ENCODE results near the gene LRRC23. TPM values are rescaled to one million over a fixed set of nuclear protein-coding genes. Genes with fewer than 3 reads are reported as not detected.
"Not testable (repeated sequence)": the region's sequence is repeated elsewhere in the genome, so short reads cannot be mapped to it uniquely, and the experiment has no call there.

The LRRC23 gene
- total and polyA plus RNA-seq, 8 donors = 5.3 to 20.4 (median 9.0) TPM; not detected in 1

DNA sequence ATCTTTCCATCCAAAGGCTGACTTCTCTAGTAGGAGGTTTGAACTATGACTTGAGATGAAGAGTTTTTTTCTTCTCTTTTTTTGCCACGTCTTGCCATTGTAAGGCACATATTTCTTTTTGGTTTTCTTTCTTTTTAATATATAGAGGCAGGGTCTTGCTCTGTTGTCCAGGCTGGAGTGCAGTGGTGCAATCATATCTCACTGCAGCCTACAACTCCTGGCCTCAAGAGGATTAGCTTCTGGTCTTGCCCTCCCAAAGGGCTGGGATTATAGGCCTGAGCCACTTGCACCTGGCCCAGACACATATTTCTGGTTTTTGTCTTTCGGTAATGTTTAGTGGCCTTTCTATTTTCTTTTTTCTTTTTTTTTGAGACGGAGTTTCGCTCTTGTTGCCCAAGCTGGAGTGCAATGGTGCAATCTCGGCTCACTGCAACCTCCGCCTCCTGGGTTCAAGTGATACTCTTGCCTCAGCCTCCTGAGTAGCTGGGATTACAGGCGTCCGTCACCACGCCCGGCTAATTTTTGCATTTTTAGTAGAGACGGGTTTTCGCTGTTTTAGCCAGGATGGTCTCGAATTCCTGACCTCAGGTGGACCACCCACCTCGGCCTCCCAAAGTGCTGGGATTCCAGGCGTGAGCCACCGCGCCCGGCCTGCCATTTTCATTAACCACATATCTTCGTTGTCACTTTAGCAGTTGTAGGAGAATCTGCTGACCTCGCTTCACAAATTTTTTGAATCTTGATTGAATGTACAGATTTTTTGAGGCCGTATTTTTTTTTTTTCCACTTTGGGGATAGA is 14.6 kb upstream of the LRRC23 start:
- H3K27me3 ChIP-seq; DNase-seq; H3K36me3 ChIP-seq; H3K9me3 ChIP-seq; intact Hi-C loops (cut with DNase I; ENCODE audit: low total_unique reads): not testable (repeated sequence)
- 93 to 96% (median 94%) methylated on average over 21 of the region's 21 CpGs for WGBS, 5 donors
- Histone ChIP-seq H3K4me3 (peak overlapping the region in 1 of 4 donors; percentile 38), H3K4me1 (peaks cover 5 to 22% (median 12%) of the 10 kb centered on the region in 4 donors), H3K27ac (peak overlapping the region; percentile 15 to 95 (median 90))

DNA sequence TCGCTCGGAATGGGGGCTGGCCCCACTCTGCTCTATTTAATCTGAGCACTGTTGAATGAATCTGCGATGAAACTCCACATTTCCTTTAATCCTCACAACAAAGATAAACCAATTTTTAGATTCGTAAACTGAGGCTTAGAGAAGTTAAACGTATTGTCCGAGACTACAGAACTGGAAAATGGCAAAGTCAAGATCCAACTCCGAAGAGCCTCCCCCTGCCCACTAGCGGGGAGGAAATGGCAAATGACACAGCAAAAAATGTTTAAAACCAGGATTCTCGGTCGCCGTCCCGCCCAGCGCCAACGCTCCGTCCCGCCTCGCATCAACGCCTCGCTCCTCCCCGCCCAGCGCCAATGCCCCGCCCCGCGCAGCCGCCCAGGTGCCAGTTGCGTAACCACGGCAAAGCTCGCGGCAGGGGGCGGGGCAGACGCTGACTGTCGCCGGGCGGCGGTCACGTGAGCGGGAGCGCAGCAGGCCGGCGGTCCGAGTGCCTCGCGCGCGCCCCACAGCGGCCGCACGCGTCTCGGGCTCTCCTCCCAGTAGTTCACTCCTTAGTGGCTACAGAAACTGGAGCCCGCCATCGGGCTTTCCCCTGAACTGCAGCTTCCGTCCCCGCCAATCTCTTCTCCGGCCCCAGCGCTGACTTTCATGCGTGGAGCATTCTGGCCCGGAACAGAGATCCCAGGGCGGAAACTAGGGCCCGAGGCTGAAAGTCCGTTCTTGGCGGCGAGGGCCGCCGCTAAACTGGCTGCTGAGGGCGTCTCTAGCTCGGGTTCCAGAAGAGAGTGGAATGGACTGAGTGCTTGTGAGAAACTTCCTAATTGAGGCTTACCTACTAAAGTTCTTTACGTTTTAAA is 13.6 kb upstream of the LRRC23 start:
- peak overlapping the region; percentile 38 to 53 (median 50) for H3K4me3 ChIP-seq
- no peaks in the 10 kb centered on the region for H3K36me3 ChIP-seq
- no peaks in the 10 kb centered on the region for H3K27me3 ChIP-seq
- TF ChIP-seq CTCF (IDR thresholded peaks at IDR 0.05) = peak in 5 of 7 experiments; percentile 64 to 92 (median 82)
- TF ChIP-seq EP300 (IDR thresholded peaks at IDR 0.05) = no peak
- TF ChIP-seq POLR2A (IDR thresholded peaks at IDR 0.05) = peak in 1 of 4 donors; percentile 39
- TF ChIP-seq POLR2AphosphoS5 (IDR thresholded peaks at IDR 0.05) = peak; percentile 82 to 89 (median 84)
- H3K27ac ChIP-seq = peak overlapping the region; percentile 90 to 95 (median 93)
- peak; percentile 99 to 100 for DNase-seq
- peaks cover 5 to 22% (median 12%) of the 10 kb centered on the region in 4 donors for H3K4me1 ChIP-seq
- H3K9me3 ChIP-seq = no peaks in the 10 kb centered on the region
- intact Hi-C loops (cut with DNase I; ENCODE audit: low total_unique reads) = no loop called here
- WGBS, 5 donors = 1 to 2% (median 1%) methylated on average over 34 to 68 of the region's 68 CpGs

GRCh38 chr12:6891646-6892001 is 13.0 kb upstream of the LRRC23 start:
- Histone ChIP-seq H3K27ac (peak overlapping the region; percentile 90 to 95 (median 93)), H3K4me1 (peaks cover 5 to 22% (median 12%) of the 10 kb centered on the region in 4 donors)
- intact Hi-C loops (cut with DNase I; ENCODE audit: low total_unique reads) = no loop called here

GRCh38 chr12:6892683-6893082 is 11.9 kb upstream of the LRRC23 start:
- H3K4me1 ChIP-seq = peaks cover 5 to 18% (median 12%) of the 10 kb centered on the region in 4 donors
- H3K4me3 ChIP-seq; H3K36me3 ChIP-seq; H3K9me3 ChIP-seq; intact Hi-C loops (cut with DNase I; ENCODE audit: low total_unique reads); H3K27me3 ChIP-seq; DNase-seq; H3K27ac ChIP-seq: not testable (repeated sequence)
- WGBS, 5 donors = 89 to 96% (median 93%) methylated on average over 3 of the region's 3 CpGs

More at GRCh38 chr12:6891646-6892001, 13.0 kb upstream of the LRRC23 start:
- no peak for DNase-seq
- 78 to 81% (median 79%) methylated on average over 5 of the region's 5 CpGs for WGBS, 5 donors
- Histone ChIP-seq H3K4me3 (peak overlapping the region; percentile 38 to 53 (median 50)), H3K9me3 (no peaks in the 10 kb centered on the region), H3K36me3 (no peaks in the 10 kb centered on the region), H3K27me3 (no peaks in the 10 kb centered on the region)
- TF ChIP-seq CTCF (IDR thresholded peaks at IDR 0.05) (no peak), POLR2AphosphoS5 (IDR thresholded peaks at IDR 0.05) (no peak), EP300 (IDR thresholded peaks at IDR 0.05) (no peak), POLR2A (IDR thresholded peaks at IDR 0.05) (no peak)

DNA sequence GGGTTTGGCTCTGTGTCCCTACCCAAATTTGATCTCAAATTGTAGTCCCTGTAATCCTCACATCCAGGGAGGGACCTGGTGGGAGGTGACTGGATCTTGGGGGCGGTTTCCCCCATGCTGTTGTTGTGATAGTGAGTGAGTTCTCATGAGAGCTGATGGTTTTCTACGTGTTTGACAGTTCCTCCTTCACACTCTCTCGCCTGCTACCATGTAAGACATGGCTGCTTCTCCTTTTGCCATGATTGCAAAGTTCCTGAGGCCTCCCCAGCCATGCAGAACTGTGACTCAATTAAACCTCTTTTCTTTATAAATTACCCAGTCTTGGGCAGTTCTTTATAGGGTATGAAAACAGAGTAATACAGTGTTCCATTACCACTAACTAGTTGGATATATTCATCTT is 10.3 kb upstream of the LRRC23 start:
- no peak for TF ChIP-seq EP300 (IDR thresholded peaks at IDR 0.05)
- no peak for TF ChIP-seq POLR2AphosphoS5 (IDR thresholded peaks at IDR 0.05)
- TF ChIP-seq POLR2A (IDR thresholded peaks at IDR 0.05) = no peak
- no peak for TF ChIP-seq CTCF (IDR thresholded peaks at IDR 0.05)
- H3K4me1 ChIP-seq = peaks cover 5 to 21% (median 14%) of the 10 kb centered on the region in 4 donors
- no peaks in the 10 kb centered on the region for H3K9me3 ChIP-seq
- WGBS, 5 donors = 81 to 91% (median 88%) methylated on average over 3 of the region's 3 CpGs
- DNase-seq = no peak
- no peak overlapping the region for H3K27ac ChIP-seq
- H3K36me3 ChIP-seq = no peaks in the 10 kb centered on the region
- H3K4me3 ChIP-seq = no peak overlapping the region
- intact Hi-C loops (cut with DNase I; ENCODE audit: low total_unique reads) = no loop called here
- H3K27me3 ChIP-seq = no peaks in the 10 kb centered on the region
